Neural crest cell (in vitro differentiated cells): Measurements from ENCODE around the gene C1orf21. TPM values are rescaled to one million over a fixed set of nuclear protein-coding genes. Genes with fewer than 3 reads are reported as not detected.

Experiments used
- DNase-seq: peaks from one replicate; pipeline ENCODE4 v3.0.0; 2021; ENCODE audit warnings: low read depth, mixed read lengths, low spot score
- H3K27ac Mint-ChIP-seq: one replicate; pipeline ENCODE4 v1.8.0; 2021; ENCODE audit warnings: mild to moderate bottlenecking, mixed read lengths; ENCODE audit not compliant: unreplicated experiment
- H3K27me3 Mint-ChIP-seq: 2 replicates; pipeline ENCODE4 v1.8.0; 2021; ENCODE audit warnings: low read depth, mild to moderate bottlenecking, mixed read lengths
- H3K36me3 Mint-ChIP-seq: 2 replicates; pipeline ENCODE4 v1.8.0; 2021; ENCODE audit warnings: low read depth, mild to moderate bottlenecking, mixed read lengths
- H3K4me1 Mint-ChIP-seq: 2 replicates; pipeline ENCODE4 v1.8.0; 2021; ENCODE audit warnings: mixed read lengths
- H3K4me3 Mint-ChIP-seq: one replicate; pipeline ENCODE4 v1.8.0; 2021; ENCODE audit warnings: mild to moderate bottlenecking, mixed read lengths
- H3K9me3 Mint-ChIP-seq: 2 replicates; pipeline ENCODE4 v1.8.0; 2021; ENCODE audit warnings: mixed read lengths
- total RNA-seq: library from RNA; stranded (reverse); gene quantifications from 2 replicates; pipeline ENCODE4 v1.2.1, GENCODE V29; 2021
- TF ChIP-seq, protein P1 (sequence below): fragments of 200-600 bp; sonication (generic); conservative IDR thresholded peaks from 2 replicates; pipeline ENCODE4 v1.5.0; 2021; ENCODE audit warnings: antibody characterized with exemption, mild to moderate bottlenecking

C1orf21 gene
- total RNA-seq, 1 donor from 2014 or later = 29.8 TPM

DNA sequence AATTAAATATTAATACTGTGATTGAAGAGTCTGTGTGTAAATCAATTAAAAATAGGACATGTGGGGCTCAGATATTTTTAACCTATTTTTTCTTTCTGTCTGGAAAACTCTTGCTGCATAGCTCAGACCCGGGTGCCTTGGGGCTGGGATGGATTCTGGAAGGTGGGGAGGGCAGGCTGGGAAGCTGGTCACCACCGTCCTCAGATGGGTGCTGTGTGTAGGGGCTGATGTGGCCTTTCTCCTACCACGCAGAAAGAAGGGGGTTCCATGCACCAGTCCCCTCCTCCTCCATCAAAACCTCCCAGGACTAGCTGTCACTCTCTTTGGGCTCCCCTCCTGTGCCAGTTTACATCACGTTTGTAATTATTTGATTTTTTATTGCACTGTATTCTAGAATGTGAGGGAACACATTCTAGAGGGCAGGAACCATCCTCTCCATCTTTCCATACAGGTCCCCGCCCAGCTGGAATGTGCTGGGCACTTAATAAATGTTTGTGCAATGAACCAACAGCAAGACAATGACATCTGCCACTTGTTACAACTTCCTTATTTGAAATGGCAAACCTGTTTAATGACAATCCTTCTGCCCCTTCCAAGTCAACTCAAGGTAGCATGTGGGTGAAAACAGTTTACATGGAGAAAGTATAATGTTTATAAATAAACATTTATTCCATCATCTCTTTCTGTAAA is 263.5 kb downstream of the C1orf21 start:
- Mint-ChIP-seq H3K4me1 (peaks cover 17% of the 10 kb centered on the region), H3K27ac (no peak overlapping the region), H3K36me3 (no peaks in the 10 kb centered on the region), H3K9me3 (peaks cover 10% of the 10 kb centered on the region), H3K27me3 (no peaks in the 10 kb centered on the region), H3K4me3 (no peak overlapping the region)
- DNase-seq = no peak
- TF ChIP-seq, protein P1, sequence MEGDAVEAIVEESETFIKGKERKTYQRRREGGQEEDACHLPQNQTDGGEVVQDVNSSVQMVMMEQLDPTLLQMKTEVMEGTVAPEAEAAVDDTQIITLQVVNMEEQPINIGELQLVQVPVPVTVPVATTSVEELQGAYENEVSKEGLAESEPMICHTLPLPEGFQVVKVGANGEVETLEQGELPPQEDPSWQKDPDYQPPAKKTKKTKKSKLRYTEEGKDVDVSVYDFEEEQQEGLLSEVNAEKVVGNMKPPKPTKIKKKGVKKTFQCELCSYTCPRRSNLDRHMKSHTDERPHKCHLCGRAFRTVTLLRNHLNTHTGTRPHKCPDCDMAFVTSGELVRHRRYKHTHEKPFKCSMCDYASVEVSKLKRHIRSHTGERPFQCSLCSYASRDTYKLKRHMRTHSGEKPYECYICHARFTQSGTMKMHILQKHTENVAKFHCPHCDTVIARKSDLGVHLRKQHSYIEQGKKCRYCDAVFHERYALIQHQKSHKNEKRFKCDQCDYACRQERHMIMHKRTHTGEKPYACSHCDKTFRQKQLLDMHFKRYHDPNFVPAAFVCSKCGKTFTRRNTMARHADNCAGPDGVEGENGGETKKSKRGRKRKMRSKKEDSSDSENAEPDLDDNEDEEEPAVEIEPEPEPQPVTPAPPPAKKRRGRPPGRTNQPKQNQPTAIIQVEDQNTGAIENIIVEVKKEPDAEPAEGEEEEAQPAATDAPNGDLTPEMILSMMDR = no peak

DNA sequence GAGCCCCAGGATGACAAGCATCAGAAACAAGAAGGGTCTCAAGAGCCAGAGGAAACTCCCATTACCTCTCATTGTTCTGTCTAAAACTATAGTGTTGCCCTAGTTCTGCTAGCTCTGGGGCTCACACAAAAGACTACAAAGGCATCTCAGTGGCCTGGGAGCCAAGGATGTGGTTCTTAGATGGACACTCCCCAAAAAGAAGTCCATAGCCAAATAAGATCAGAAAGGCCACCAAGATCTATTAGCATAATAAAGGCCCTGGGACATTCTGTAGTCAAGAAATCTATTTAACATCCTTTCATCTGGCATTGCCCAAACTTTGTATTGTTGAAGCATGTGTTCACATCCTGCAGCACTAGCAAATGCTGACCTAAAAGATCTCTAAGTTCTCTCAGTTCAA is 268.4 kb downstream of the C1orf21 start:
- H3K9me3 Mint-ChIP-seq = peaks cover 4% of the 10 kb centered on the region
- no peaks in the 10 kb centered on the region for H3K36me3 Mint-ChIP-seq
- H3K4me1 Mint-ChIP-seq = peaks cover 19% of the 10 kb centered on the region
- TF ChIP-seq, protein P1 = no peak
- no peak overlapping the region for H3K4me3 Mint-ChIP-seq
- H3K27ac Mint-ChIP-seq = no peak overlapping the region
- DNase-seq = no peak
- H3K27me3 Mint-ChIP-seq = no peaks in the 10 kb centered on the region

DNA sequence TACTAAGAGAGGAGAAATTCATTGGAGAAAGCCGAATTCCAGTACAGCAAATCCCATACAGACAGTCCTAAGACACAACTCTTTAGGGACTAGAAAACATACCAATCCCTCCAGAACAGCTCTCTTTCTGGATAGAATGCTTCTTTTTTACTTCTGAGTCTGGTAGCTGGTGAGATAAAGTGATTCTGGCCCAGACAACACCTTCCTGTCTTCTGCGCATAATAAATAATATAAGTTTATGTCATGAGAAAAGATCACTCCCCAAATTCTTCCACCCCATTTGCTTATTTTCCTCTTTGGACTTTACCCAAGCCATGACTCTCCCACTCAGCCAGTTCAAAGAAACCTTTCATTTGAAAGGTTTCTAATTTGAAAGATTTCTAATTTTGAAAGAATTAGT is 269.4 kb downstream of the C1orf21 start:
- Mint-ChIP-seq H3K9me3 (peaks cover 4% of the 10 kb centered on the region), H3K36me3 (no peaks in the 10 kb centered on the region), H3K4me3 (no peak overlapping the region), H3K4me1 (peaks cover 19% of the 10 kb centered on the region), H3K27ac (no peak overlapping the region), H3K27me3 (no peaks in the 10 kb centered on the region)
- TF ChIP-seq, protein P1 = no peak
- DNase-seq = no peak

DNA sequence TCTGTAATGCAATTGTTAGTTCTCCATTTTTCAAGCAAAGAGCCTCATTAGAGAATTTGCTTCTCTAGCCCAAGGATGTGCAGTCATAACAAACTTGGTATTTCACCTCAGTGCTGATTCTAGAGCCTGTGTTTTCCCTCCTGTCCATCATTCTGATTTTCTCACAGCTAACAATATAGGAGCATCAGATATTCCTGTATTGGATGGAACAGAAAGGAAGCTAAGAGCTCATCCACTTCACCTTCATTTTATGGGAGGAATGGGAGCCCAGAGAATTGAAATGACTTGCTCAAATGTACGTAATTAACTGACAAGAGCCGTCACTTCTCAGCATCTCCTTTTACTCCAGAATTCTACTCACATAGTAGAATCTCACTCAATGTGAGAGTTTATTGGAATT is 271.2 kb downstream of the C1orf21 start:
- Mint-ChIP-seq H3K4me1 (peaks cover 19% of the 10 kb centered on the region), H3K9me3 (peaks cover 4% of the 10 kb centered on the region), H3K4me3 (no peak overlapping the region), H3K27ac (no peak overlapping the region), H3K36me3 (no peaks in the 10 kb centered on the region), H3K27me3 (no peaks in the 10 kb centered on the region)
- no peak for DNase-seq
- TF ChIP-seq, protein P1 = no peak

GRCh38 chr1:184660462-184661191 is 273.8 kb downstream of the C1orf21 start:
- TF ChIP-seq, protein P1 = no peak
- Mint-ChIP-seq H3K27me3 (peaks cover 15% of the 10 kb centered on the region), H3K27ac (no peak overlapping the region), H3K9me3 (no peaks in the 10 kb centered on the region), H3K4me3 (no peak overlapping the region), H3K4me1 (peaks cover 19% of the 10 kb centered on the region), H3K36me3 (no peaks in the 10 kb centered on the region)
- DNase-seq = no peak
